DND-41 (cell line): ENCODE data around the gene LRRC4.

Experiments used
- CTCF ChIP-seq: IDR thresholded peaks from 2 replicates; pipeline ENCODE4 v1.5.1; 2012; ENCODE audit warnings: borderline replicate concordance, low read length, moderate library complexity, mild to moderate bottlenecking; ENCODE audit not compliant: poor library complexity, severe bottlenecking; ENCODE audit errors: extremely low read depth
- EZH2 ChIP-seq: IDR thresholded peaks from 3 replicates; pipeline ENCODE4 v1.6.1; 2012; ENCODE audit warnings: borderline replicate concordance, low read depth, mild to moderate bottlenecking, moderate library complexity, low read length, inconsistent platforms; ENCODE audit not compliant: severe bottlenecking

- TF ChIP-seq CTCF (no peak), EZH2 (no peak)
Measured at GRCh38 chr7:128007303-128007680, 23.9 kb downstream of the LRRC4 start.
